Fibroblast of villous mesenchyme (primary cell): ENCODE data around the gene DAB2IP. TPM values are rescaled to one million over a fixed set of nuclear protein-coding genes. Genes with fewer than 3 reads are reported as not detected.

Experiments used
- DNase-seq: peaks from one replicate; pipeline ENCODE4 v3.0.0-alpha.2; 2010; ENCODE audit warnings: low read depth
- H3K4me3 ChIP-seq: 2 replicates; pipeline ENCODE4 v1.5.1; 2011; ENCODE audit warnings: low read depth, mild to moderate bottlenecking, low read length
- total RNA-seq: library from RNA; depleted of rRNA; stranded (reverse); fragments of >200 nt; gene quantifications from 2 replicates; pipeline ENCODE4 v1.2.3, GENCODE V29; 2012
- TF ChIP-seq, protein P1 (sequence below): IDR thresholded peaks from 2 replicates; pipeline ENCODE4 v1.5.1; 2012; ENCODE audit warnings: low read depth, mild to moderate bottlenecking, low read length; ENCODE audit not compliant: insufficient read depth

The DAB2IP gene
- total RNA-seq, 1 donor = 47.9 TPM

DNA sequence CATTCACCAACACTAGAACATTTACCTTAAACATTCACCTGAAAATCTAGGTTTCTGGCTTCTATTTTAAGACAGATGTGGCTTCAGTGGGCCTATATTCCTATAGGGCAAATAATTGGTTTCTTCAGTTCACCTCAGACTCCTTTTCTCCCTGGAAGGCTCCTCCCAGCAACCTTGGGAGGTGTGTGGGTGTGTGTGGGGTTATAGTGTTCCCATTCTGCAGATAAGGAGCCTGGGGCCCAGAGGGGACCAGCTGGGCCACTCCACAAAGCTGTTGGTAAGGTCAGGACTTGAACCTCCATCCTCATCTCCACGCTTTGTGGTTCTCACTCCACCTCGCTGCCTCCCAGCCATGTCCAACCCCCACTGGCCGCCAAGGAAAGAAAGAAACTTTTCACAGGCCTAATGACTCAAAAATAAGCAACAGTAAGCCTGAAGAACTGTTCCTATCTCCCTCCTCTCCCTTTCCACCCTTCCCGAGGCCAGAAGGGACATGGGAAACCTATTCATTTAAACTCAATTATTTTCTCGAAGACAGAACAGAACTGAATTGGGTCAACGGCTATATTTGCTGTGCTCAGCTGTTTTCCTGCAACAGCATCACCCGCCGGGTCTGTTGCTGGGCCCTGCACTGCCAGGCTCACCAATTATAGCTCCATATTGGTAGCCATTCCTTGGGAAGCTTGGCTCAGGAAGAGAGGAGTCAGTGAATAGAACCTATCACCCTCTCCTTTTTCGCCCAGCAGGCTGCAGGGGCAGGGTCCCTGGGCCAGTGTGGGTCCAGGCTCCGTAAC, 78.5 kb downstream of the DAB2IP start:
- TF ChIP-seq, protein P1, sequence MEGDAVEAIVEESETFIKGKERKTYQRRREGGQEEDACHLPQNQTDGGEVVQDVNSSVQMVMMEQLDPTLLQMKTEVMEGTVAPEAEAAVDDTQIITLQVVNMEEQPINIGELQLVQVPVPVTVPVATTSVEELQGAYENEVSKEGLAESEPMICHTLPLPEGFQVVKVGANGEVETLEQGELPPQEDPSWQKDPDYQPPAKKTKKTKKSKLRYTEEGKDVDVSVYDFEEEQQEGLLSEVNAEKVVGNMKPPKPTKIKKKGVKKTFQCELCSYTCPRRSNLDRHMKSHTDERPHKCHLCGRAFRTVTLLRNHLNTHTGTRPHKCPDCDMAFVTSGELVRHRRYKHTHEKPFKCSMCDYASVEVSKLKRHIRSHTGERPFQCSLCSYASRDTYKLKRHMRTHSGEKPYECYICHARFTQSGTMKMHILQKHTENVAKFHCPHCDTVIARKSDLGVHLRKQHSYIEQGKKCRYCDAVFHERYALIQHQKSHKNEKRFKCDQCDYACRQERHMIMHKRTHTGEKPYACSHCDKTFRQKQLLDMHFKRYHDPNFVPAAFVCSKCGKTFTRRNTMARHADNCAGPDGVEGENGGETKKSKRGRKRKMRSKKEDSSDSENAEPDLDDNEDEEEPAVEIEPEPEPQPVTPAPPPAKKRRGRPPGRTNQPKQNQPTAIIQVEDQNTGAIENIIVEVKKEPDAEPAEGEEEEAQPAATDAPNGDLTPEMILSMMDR = no peak
- H3K4me3 ChIP-seq = no peak overlapping the region
- no peak for DNase-seq

DNA sequence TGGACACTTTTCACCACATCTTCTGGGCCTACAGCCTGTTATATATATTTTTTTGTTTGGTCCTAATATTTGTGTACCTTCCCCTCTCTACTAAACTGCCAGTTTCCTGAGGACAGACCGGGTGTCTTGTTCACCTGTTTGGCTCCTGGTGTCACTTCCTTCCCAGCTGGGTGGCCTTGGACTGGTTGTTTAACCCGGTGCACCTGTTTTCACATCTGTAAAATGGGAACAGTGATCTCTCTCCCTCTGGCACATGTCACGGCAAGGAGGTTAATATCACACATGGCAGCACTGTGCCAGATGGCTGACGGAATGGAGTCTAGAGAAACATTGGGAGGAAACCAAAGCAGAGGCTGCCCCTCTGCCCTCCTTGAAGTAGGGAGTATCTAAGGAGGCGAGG, 79.7 kb downstream of the DAB2IP start:
- H3K4me3 ChIP-seq = no peak overlapping the region
- no peak for DNase-seq
- TF ChIP-seq, protein P1 = no peak

DNA sequence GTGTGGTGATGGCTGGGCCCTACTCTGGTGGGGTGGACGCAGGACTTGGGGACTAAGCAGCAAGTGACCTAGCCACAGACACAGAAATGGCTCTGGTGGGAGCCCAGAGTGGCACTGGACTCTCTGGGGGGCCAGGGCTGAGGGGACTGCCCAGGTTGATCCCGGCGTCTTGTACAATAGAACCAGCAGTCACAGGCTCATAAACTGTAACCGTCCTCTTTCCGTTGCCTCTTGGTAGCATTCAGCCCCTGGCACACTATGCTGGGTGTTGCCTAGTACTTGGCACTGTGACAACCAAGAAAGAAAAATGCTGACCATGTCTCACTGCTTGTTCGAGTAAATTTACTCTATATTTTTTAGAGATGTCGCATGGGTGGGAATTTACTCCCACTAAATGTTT, 80.5 kb downstream of the DAB2IP start:
- TF ChIP-seq, protein P1 = no peak
- H3K4me3 ChIP-seq = no peak overlapping the region
- no peak for DNase-seq

GRCh38 chr9:121732389-121732788, 81.0 kb downstream of the DAB2IP start:
- no peak for DNase-seq
- no peak overlapping the region for H3K4me3 ChIP-seq
- TF ChIP-seq, protein P1 = no peak

- TF ChIP-seq, protein P1 = no peak
- no peak overlapping the region for H3K4me3 ChIP-seq
- no peak for DNase-seq
These were observed 81.5 kb downstream of the DAB2IP start for GRCh38 chr9:121732886-121733285.

DNA sequence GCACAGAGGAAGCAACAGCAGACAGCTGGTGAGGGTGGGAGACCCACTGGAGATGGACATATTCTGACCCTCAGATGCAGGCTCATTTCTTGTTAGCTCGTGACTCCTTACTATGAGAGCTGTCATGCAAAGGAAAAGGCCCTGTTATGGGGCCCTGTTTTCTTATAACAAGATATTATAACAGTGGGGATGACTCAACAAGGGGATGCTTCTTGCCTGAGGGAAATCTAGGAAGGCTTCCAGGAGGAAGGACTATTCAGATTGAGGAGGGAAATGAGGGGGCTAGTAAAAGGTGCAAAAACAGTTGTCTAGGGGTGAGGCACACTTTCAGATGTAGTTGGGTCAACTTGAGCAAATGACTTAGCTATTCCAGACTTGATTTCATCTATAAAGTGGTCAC, 83.0 kb downstream of the DAB2IP start:
- TF ChIP-seq, protein P1 = no peak
- no peak for DNase-seq
- no peak overlapping the region for H3K4me3 ChIP-seq
